Measurements from ENCODE around the gene PTPRN2. TPM values are rescaled to one million over a fixed set of nuclear protein-coding genes. Genes with fewer than 3 reads are reported as not detected.

The PTPRN2 gene
- total and polyA plus RNA-seq, 2 donors (not counting 3 experiments of a cell fraction or from before 2014, with no cell fraction given): 0.62 to 0.88 TPM

- CTCF ChIA-PET: no interaction called here
- Histone ChIP-seq H3K4me3 (replicated peaks in 1 of 3; ENCODE audit: insufficient read depth in 1 of 3, low read depth in 1 of 3, low read length in 3 of 3) (no peak overlapping the region), H3K27ac (ENCODE audit: insufficient read depth, low read depth, low read length) (no peak overlapping the region), H3K4me1 (ENCODE audit: control insufficient read depth, extremely low read depth, insufficient read depth, low read length) (no peaks in the 10 kb centered on the region), H3K27me3 (ENCODE audit: control insufficient read depth in 2 of 2, insufficient read depth in 2 of 2, low read length in 2 of 2) (no peaks in the 10 kb centered on the region), H2AFZ (ENCODE audit: low read depth, low read length) (no peak overlapping the region), H3K9me3 (replicated peaks; ENCODE audit: control insufficient read depth, insufficient read depth, low read length) (peaks cover 15% of the 10 kb centered on the region), H3K79me2 (ENCODE audit: control insufficient read depth, insufficient read depth, low read length) (no peaks in the 10 kb centered on the region), H3K9me1 (replicated peaks; ENCODE audit: control insufficient read depth, extremely low read depth, insufficient read depth, low read length) (no peaks in the 10 kb centered on the region), H3K36me3 (ENCODE audit: control insufficient read depth in 2 of 2, extremely low read depth in 1 of 2, insufficient read depth in 2 of 2, low read length in 2 of 2) (no peaks in the 10 kb centered on the region), H4K20me1 (replicated peaks; ENCODE audit: control insufficient read depth, extremely low read depth, insufficient read depth, low read length) (no peaks in the 10 kb centered on the region), H3K9ac (replicated peaks; ENCODE audit: extremely low read depth, insufficient read depth, low read length) (no peak overlapping the region), H3K4me2 (ENCODE audit: insufficient read depth, low read length) (no peak overlapping the region)
- no peak for DNase-seq (ENCODE audit: low read depth, low spot score)
- dilution Hi-C loops (cut with MboI; ENCODE audit: extremely low pct_ligation_motif_present, low sequenced_read_pairs) (no loop called here), intact Hi-C loops (cut with micrococcal nuclease) (no loop called here)
- no peak for FAIRE-seq
- no TSS peak for BruUV-seq (replicated peaks)
- POLR2A ChIA-PET: no interaction called here
- TF ChIP-seq MYC (IDR thresholded peaks at IDR 0.05; ENCODE audit: low read depth, low read length): no peak
- TF ChIP-seq POLR2AphosphoS5 (IDR thresholded peaks at IDR 0.05; ENCODE audit: insufficient read depth, low read depth, low read length): no peak
- no peak for TF ChIP-seq CTCF (IDR thresholded peaks at IDR 0.05; ENCODE audit: extremely low read depth in 1 of 2, insufficient read depth in 1 of 2, low read depth in 1 of 2, low read length in 2 of 2)
- no peak for TF ChIP-seq EZH2 (IDR thresholded peaks at IDR 0.05; ENCODE audit: borderline replicate concordance, low read depth, low read length, severe bottlenecking)
- TF ChIP-seq POLR2A (IDR thresholded peaks at IDR 0.05; ENCODE audit: low read depth, low read length): no peak
- TF ChIP-seq JUN (IDR thresholded peaks at IDR 0.05; ENCODE audit: borderline replicate concordance, insufficient read depth, insufficient read length, low read depth): no peak
- TF ChIP-seq GATA2 (IDR thresholded peaks at IDR 0.05; ENCODE audit: insufficient read depth, insufficient read length, low read depth, low read length): no peak
- no peak for TF ChIP-seq FOS (IDR thresholded peaks at IDR 0.05; ENCODE audit: borderline replicate concordance, insufficient read depth, low read length)
- TF ChIP-seq MAX (IDR thresholded peaks at IDR 0.05; ENCODE audit: insufficient read depth, insufficient read length): no peak
These were observed 329.1 kb downstream of the PTPRN2 start for GRCh38 chr7:158258411-158259130.

All from endothelial cell of umbilical vein (primary cell).